HepG2 (cell line): ENCODE data around the gene UMPS. TPM values are rescaled to one million over a fixed set of nuclear protein-coding genes. Genes with fewer than 3 reads are reported as not detected.

Experiments used
- ATAC-seq: fragments of 200-7000 bp; cut with Tn5 transposase; 3 replicates; pipeline ENCODE4 v1.9.1; 2020; ENCODE audit warnings: mild to moderate bottlenecking, moderate library complexity
- BruUV-seq: library from RNA; stranded (reverse); fragments of 400-500 nt; replicated peaks from 2 replicates; lab custom pipeline; 2021; lab: Mats Ljungman, UMichigan
- CTCF ChIA-PET: fragments of 300-600 bp; formaldehyde crosslinking; extraction: SDS; loops from one replicate; lab custom pipeline; 2021; ENCODE audit warnings: low total read pairs, inconsistent platforms, low intra/inter-chr PET ratio; lab: Yijun Ruan, JAX
- POLR2A ChIA-PET: fragments of 350-600 bp; sonication (Branson Sonifier 250); formaldehyde crosslinking; loops from one replicate; lab custom pipeline; 2020; ENCODE audit warnings: antibody characterized with exemption, inconsistent platforms; lab: Yijun Ruan, JAX
- DNase-seq: peaks from one replicate; pipeline ENCODE4 v3.0.0-alpha.2; 2015; ENCODE audit warnings: low spot score
- FAIRE-seq: peaks from 3 replicates; lab custom pipeline; 2011; peaks lifted over from hg19 to GRCh38; lab: Jason Lieb, UNC
- H2AFZ ChIP-seq: one replicate; pipeline ENCODE4 v1.6.1; 2011; ENCODE audit warnings: low read length, inconsistent platforms
- H3K27ac ChIP-seq: fragments of 300-600 bp; 3 replicates; pipeline ENCODE4 v1.8.0; 2011; ENCODE audit warnings: mixed run types, mild to moderate bottlenecking, mixed read lengths, low read length, inconsistent platforms; ENCODE audit not compliant: insufficient read depth; ENCODE audit errors: extremely low read length
- H3K27me3 ChIP-seq, 2 experiments: fragments of 200-600 bp in 1 of 2; 2 replicates in 1 of 2; 3 replicates in 1 of 2; pipeline versions ENCODE4 v1.6.0 to v1.8.0; 2011; ENCODE audit warnings: low read length in 2 of 2, mild to moderate bottlenecking in 2 of 2, moderate library complexity in 2 of 2, inconsistent platforms in 1 of 2; ENCODE audit not compliant: insufficient read depth in 2 of 2, control insufficient read depth in 1 of 2
- H3K36me3 ChIP-seq, 2 experiments: fragments of 200-600 bp in 1 of 2; replicated peaks in 1 of 2; 2 replicates in 1 of 2; 3 replicates in 1 of 2; pipeline versions ENCODE4 v1.5.1 to v1.8.0; 2011; ENCODE audit warnings: low read length in 2 of 2, inconsistent platforms in 1 of 2; ENCODE audit not compliant: insufficient read depth in 2 of 2, control insufficient read depth in 1 of 2
- H3K4me1 ChIP-seq: 2 replicates; pipeline ENCODE4 v1.5.1; 2012; ENCODE audit warnings: low read length, inconsistent platforms; ENCODE audit not compliant: insufficient read depth
- H3K4me2 ChIP-seq: 2 replicates; pipeline ENCODE4 v1.6.0; 2011; ENCODE audit warnings: low read depth, low read length, inconsistent platforms
- H3K4me3 ChIP-seq, 3 experiments: fragments of 200-600 bp in 1 of 3; sonication (generic), shearing (Covaris generic) in 1 of 3; replicated peaks in 1 of 3; 2 replicates each; pipeline ENCODE4 v1.5.1; 2011 to 2016; ENCODE audit warnings: low read length in 3 of 3, inconsistent platforms in 2 of 3, low read depth in 2 of 3, mild to moderate bottlenecking in 2 of 3, control low read depth in 1 of 3, mixed read lengths in 1 of 3; ENCODE audit not compliant: insufficient read depth in 1 of 3
- H3K79me2 ChIP-seq: one replicate; pipeline ENCODE4 v1.6.1; 2011; ENCODE audit warnings: low read length, inconsistent platforms; ENCODE audit not compliant: insufficient read depth
- H3K9ac ChIP-seq: 2 replicates; pipeline ENCODE4 v1.6.0; 2011; ENCODE audit warnings: mild to moderate bottlenecking, low read depth, low read length, inconsistent platforms; ENCODE audit not compliant: insufficient read depth
- H3K9me3 ChIP-seq: 2 replicates; pipeline ENCODE4 v1.5.1; 2012; ENCODE audit warnings: mild to moderate bottlenecking, low read length
- H4K20me1 ChIP-seq: 2 replicates; pipeline ENCODE4 v1.6.0; 2011; ENCODE audit warnings: inconsistent platforms, mild to moderate bottlenecking, low read length, moderate library complexity; ENCODE audit not compliant: insufficient read depth
- HNF4G ChIP-seq, 2 experiments: sonication (generic) in 1 of 2; formaldehyde crosslinking in 1 of 2; IDR thresholded peaks; 2 replicates each; pipeline versions ENCODE4 v1.4.0 to v1.6.1; 2011 to 2020; ENCODE audit warnings: borderline replicate concordance in 2 of 2, low read depth in 2 of 2, mild to moderate bottlenecking in 2 of 2, low read length in 1 of 2, missing genetic modification reagents in 1 of 2, moderate library complexity in 1 of 2
- HNRNPL ChIP-seq: fragments of 200-400 bp; formaldehyde crosslinking; IDR thresholded peaks from 2 replicates; pipeline ENCODE4 v1.6.1; 2017; ENCODE audit warnings: mild to moderate bottlenecking, low read depth, low read length
- MEIS1 ChIP-seq: sonication (generic); formaldehyde crosslinking; IDR thresholded peaks from 2 replicates; pipeline ENCODE4 v1.9.0; 2021; ENCODE audit warnings: mild to moderate bottlenecking, missing genetic modification reagents, moderate library complexity, borderline replicate concordance
- SAP130 ChIP-seq: IDR thresholded peaks from 2 replicates; pipeline ENCODE4 v1.6.1; 2016; ENCODE audit warnings: low read depth
- STAG1 ChIP-seq: sonication (generic); formaldehyde crosslinking; IDR thresholded peaks from 2 replicates; pipeline ENCODE4 v1.4.0; 2020; ENCODE audit warnings: missing genetic modification reagents
- ZNF205 ChIP-seq: IDR thresholded peaks from 2 replicates; pipeline ENCODE4 v1.6.1; 2018; ENCODE audit warnings: missing biosample characterization, missing genetic modification reagents
- ZNF263 ChIP-seq: sonication (generic); formaldehyde crosslinking; IDR thresholded peaks from 2 replicates; pipeline ENCODE4 v1.4.0; 2020; ENCODE audit warnings: missing genetic modification reagents
- ZNF674 ChIP-seq: sonication (generic); formaldehyde crosslinking; IDR thresholded peaks from 2 replicates; pipeline ENCODE4 v1.5.0; 2020; ENCODE audit warnings: low read depth, mild to moderate bottlenecking, missing genetic modification reagents
- ZNF709 ChIP-seq: sonication (generic); formaldehyde crosslinking; IDR thresholded peaks from 2 replicates; pipeline ENCODE4 v1.5.0; 2020; ENCODE audit warnings: mild to moderate bottlenecking, missing genetic modification reagents
- ZNF83 ChIP-seq: sonication (generic); formaldehyde crosslinking; IDR thresholded peaks from 2 replicates; pipeline ENCODE4 v1.4.0; 2020; ENCODE audit warnings: missing genetic modification reagents, mild to moderate bottlenecking, borderline replicate concordance
- WGBS: methylation state at CpG from one replicate; pipeline ENCODE4 v1.1.6; 2017; ENCODE audit warnings: low lambda C conversion rate; 5-methylcytosine and 5-hydroxymethylcytosine counted together
- in situ Hi-C: cut with HindIII; loops from 2 replicates; pipeline ENCODE4 v1.10.0; 2017; ENCODE audit warnings: low pct_unique_long_range_greater_than_20kb; ENCODE audit not compliant: extremely low pct_ligation_motif_present
- intact Hi-C: fragments of 100-400 bp; cut with micrococcal nuclease; formaldehyde crosslinking; loops from one replicate; pipeline ENCODE4 v1.10.0; 2022; ENCODE audit not compliant: unreplicated experiment
- polyA plus RNA-seq, 8 experiments: library from polyadenylated mRNA; depleted of rRNA in 3 of 8; stranded (reverse) in 7 of 8; unstranded in 1 of 8; fragments of >200 nt; fragmentation: Illumina TruSeq in 4 of 8; extraction: Trizol in 4 of 8; gene quantifications; 2 replicates each; pipeline versions ENCODE4 v1.2.1 to v1.2.3, GENCODE V29; 2011 to 2016; ENCODE audit warnings: low read depth in 4 of 8, missing spikeins in 1 of 8, mixed read lengths in 1 of 8; ENCODE audit not compliant: insufficient read depth in 1 of 8
- total RNA-seq, 5 experiments: library from RNA; depleted of rRNA; stranded (reverse); fragments of >200 nt; fragmentation: Illumina TruSeq; extraction: Trizol; gene quantifications; 2 replicates each; pipeline ENCODE4 v1.2.3, GENCODE V29; 2016; ENCODE audit warnings: low read depth in 1 of 5
- TF ChIP-seq, protein P1 (sequence below): sonication (generic); formaldehyde crosslinking; IDR thresholded peaks from 2 replicates; pipeline ENCODE4 v1.5.0; 2020; ENCODE audit warnings: missing genetic modification reagents, mild to moderate bottlenecking, borderline replicate concordance
- TF ChIP-seq, protein P2 (sequence below): sonication (generic); formaldehyde crosslinking; IDR thresholded peaks from 2 replicates; pipeline ENCODE4 v1.4.0; 2020; ENCODE audit warnings: mild to moderate bottlenecking, missing genetic modification reagents

The UMPS gene
- total and polyA plus RNA-seq, 2 of the 13 experiments (the other 11 are each of a cell fraction or from before 2014, with no cell fraction given): 52.7 to 74.2 TPM

DNA sequence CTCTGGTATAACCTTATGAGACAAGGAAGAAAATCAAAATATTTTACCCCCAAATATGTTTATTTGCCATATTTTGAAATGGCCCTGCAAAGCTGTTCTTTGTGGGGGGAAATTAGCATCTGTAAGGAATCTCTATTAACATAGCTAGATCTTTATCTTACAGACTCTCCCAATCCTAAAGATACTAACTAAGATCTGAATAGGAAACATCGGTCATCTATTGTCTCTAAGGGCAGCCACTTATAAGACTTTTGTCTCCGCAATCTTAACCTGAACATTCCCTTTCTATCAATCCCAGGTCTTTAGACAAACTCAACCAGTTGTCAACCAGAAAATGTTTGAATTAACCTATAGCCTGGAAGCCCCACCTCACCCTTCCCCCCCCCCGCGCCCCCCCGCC, 21.2 kb downstream of the UMPS start:
- peaks cover 3% of the 10 kb centered on the region; the same call in 1 of the 2 replicates for H4K20me1 ChIP-seq
- TF ChIP-seq, protein P1, sequence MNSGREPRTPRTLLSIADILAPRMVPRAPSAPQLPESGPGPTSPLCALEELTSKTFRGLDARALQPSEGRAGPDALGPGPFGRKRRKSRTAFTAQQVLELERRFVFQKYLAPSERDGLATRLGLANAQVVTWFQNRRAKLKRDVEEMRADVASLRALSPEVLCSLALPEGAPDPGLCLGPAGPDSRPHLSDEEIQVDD (CRISPR knock-in tag): no peak
- TF ChIP-seq ZNF674 (CRISPR knock-in tag) (no peak), MEIS1 (CRISPR knock-in tag) (no peak), HNRNPL (no peak), ZNF205 (CRISPR knock-in tag) (no peak), STAG1 (CRISPR knock-in tag) (no peak), ZNF263 (CRISPR knock-in tag) (no peak), HNF4G (IDR thresholded peaks at IDR 0.05; ENCODE audit: borderline replicate concordance, low read depth, low read length) (no peak), HNF4G (CRISPR knock-in tag; IDR thresholded peaks at IDR 0.05; ENCODE audit: borderline replicate concordance, low read depth) (no peak), ZNF83 (no peak), ZNF709 (CRISPR knock-in tag) (no peak), SAP130 (CRISPR knock-in tag) (no peak)
- TF ChIP-seq, protein P2, sequence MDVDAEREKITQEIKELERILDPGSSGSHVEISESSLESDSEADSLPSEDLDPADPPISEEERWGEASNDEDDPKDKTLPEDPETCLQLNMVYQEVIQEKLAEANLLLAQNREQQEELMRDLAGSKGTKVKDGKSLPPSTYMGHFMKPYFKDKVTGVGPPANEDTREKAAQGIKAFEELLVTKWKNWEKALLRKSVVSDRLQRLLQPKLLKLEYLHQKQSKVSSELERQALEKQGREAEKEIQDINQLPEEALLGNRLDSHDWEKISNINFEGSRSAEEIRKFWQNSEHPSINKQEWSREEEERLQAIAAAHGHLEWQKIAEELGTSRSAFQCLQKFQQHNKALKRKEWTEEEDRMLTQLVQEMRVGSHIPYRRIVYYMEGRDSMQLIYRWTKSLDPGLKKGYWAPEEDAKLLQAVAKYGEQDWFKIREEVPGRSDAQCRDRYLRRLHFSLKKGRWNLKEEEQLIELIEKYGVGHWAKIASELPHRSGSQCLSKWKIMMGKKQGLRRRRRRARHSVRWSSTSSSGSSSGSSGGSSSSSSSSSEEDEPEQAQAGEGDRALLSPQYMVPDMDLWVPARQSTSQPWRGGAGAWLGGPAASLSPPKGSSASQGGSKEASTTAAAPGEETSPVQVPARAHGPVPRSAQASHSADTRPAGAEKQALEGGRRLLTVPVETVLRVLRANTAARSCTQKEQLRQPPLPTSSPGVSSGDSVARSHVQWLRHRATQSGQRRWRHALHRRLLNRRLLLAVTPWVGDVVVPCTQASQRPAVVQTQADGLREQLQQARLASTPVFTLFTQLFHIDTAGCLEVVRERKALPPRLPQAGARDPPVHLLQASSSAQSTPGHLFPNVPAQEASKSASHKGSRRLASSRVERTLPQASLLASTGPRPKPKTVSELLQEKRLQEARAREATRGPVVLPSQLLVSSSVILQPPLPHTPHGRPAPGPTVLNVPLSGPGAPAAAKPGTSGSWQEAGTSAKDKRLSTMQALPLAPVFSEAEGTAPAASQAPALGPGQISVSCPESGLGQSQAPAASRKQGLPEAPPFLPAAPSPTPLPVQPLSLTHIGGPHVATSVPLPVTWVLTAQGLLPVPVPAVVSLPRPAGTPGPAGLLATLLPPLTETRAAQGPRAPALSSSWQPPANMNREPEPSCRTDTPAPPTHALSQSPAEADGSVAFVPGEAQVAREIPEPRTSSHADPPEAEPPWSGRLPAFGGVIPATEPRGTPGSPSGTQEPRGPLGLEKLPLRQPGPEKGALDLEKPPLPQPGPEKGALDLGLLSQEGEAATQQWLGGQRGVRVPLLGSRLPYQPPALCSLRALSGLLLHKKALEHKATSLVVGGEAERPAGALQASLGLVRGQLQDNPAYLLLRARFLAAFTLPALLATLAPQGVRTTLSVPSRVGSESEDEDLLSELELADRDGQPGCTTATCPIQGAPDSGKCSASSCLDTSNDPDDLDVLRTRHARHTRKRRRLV (CRISPR knock-in tag): no peak
- no peaks in the 10 kb centered on the region for H3K79me2 ChIP-seq
- no peak overlapping the region for H3K27ac ChIP-seq
- H3K27me3 ChIP-seq: no peaks in the 10 kb centered on the region
- H2AFZ ChIP-seq: no peak overlapping the region
- in situ Hi-C loops: loop anchor here (25.0 kb wide), 1 partner anchor 411 kb away; no protein-coding TSS in a partner anchor
- WGBS: 32% methylated on average over 5 of the region's 5 CpGs
- intact Hi-C loops: no loop called here
- peaks cover 0 to 2% of the 10 kb centered on the region in 2 experiments; a peak in 1 of 5 replicates for H3K36me3 ChIP-seq
- no peak overlapping the region for H3K9ac ChIP-seq
- FAIRE-seq (no peak), DNase-seq (no peak), ATAC-seq (no peak)
- H3K4me1 ChIP-seq: peaks cover 6% of the 10 kb centered on the region
- H3K9me3 ChIP-seq: no peaks in the 10 kb centered on the region
- H3K4me3 ChIP-seq: no peak overlapping the region
- ChIA-PET CTCF (no interaction called here), POLR2A (no interaction called here)
- no peak overlapping the region for H3K4me2 ChIP-seq
- no TSS peak for BruUV-seq
